Lung (tissue), 12 donors: ENCODE measurements around the gene PLCXD3. TPM values are rescaled to one million over a fixed set of nuclear protein-coding genes. Genes with fewer than 3 reads are reported as not detected.

Experiments used
- ATAC-seq: fragments of 200-7000 bp; cut with Tn5 transposase; one replicate; pipeline ENCODE4 v1.9.1; 2020; ENCODE audit warnings: moderate number of reproducible peaks; ENCODE audit not compliant: insufficient read depth, low FRiP score
- DNase-seq, 3 donors: peaks; one replicate each; pipeline ENCODE4 v3.0.0-alpha.2; 2013 to 2017
- H3K27ac ChIP-seq, 2 donors: one replicate each; pipeline ENCODE4 v1.5.1; 2013; ENCODE audit warnings: mild to moderate bottlenecking in 2 of 2, moderate library complexity in 2 of 2, control low read depth in 1 of 2, inconsistent platforms in 1 of 2, low read depth in 1 of 2, low read length in 1 of 2
- H3K27me3 ChIP-seq, 3 donors: one replicate each; pipeline ENCODE4 v1.5.1; 2013; ENCODE audit warnings: low read length in 2 of 3; ENCODE audit not compliant: control insufficient read depth in 3 of 3, insufficient read depth in 3 of 3
- H3K36me3 ChIP-seq, 4 donors: one replicate each; pipeline ENCODE4 v1.5.1; 2013; ENCODE audit warnings: low read length in 4 of 4, mild to moderate bottlenecking in 1 of 4, moderate library complexity in 1 of 4; ENCODE audit not compliant: control insufficient read depth in 4 of 4, insufficient read depth in 4 of 4
- H3K4me1 ChIP-seq, 5 donors: one replicate each; pipeline ENCODE4 v1.5.1; 2013; ENCODE audit warnings: low read length in 5 of 5, mild to moderate bottlenecking in 2 of 5, moderate library complexity in 1 of 5; ENCODE audit not compliant: control insufficient read depth in 5 of 5, insufficient read depth in 5 of 5
- H3K4me3 ChIP-seq: one replicate; pipeline ENCODE4 v1.5.1; 2013; ENCODE audit warnings: mild to moderate bottlenecking, control low read depth, moderate library complexity
- H3K9ac ChIP-seq, 2 donors: one replicate each; pipeline ENCODE4 v1.5.1; 2013; ENCODE audit warnings: low read length in 2 of 2, control low read depth in 1 of 2; ENCODE audit not compliant: insufficient read depth in 1 of 2
- H3K9me3 ChIP-seq, 4 donors: one replicate each; pipeline ENCODE4 v1.5.1; 2013; ENCODE audit warnings: low read length in 3 of 4, mild to moderate bottlenecking in 1 of 4, moderate library complexity in 1 of 4; ENCODE audit not compliant: control insufficient read depth in 4 of 4, insufficient read depth in 3 of 4
- WGBS, 2 donors: extraction: QIAGEN DNeasy Blood & Tissue Kit; methylation state at CpG; one replicate each; pipeline ENCODE4 v1.1.7; 2013; 5-methylcytosine and 5-hydroxymethylcytosine counted together
- polyA plus RNA-seq, 2 donors: library from polyadenylated mRNA; stranded (reverse); fragments of 200-250 nt; gene quantifications; one replicate each; pipeline ENCODE4 v1.2.1, GENCODE V29; 2013
- total RNA-seq, 2 donors: library from RNA; depleted of rRNA in 1 of 2; stranded (reverse); fragments of >200 nt in 1 of 2; gene quantifications; one replicate each; pipeline ENCODE4 v1.2.1, GENCODE V29; 2014 to 2021
- TF ChIP-seq, protein P1 (sequence below): IDR thresholded peaks from 2 replicates; pipeline ENCODE4 v1.5.1; 2012; ENCODE audit warnings: mild to moderate bottlenecking; ENCODE audit errors: control extremely low read depth, extremely low read depth
- donor health status: control.
- donor health status: control.
- donor health status: Bipolar disorder and iron deficiency.
- donor health status: healthy.
- donor health status: DM: yes; HTN: yes; CAD: no.

Gene PLCXD3
- total and polyA plus RNA-seq, 4 donors: 0.38 to 2.1 (median 0.54) TPM

DNA sequence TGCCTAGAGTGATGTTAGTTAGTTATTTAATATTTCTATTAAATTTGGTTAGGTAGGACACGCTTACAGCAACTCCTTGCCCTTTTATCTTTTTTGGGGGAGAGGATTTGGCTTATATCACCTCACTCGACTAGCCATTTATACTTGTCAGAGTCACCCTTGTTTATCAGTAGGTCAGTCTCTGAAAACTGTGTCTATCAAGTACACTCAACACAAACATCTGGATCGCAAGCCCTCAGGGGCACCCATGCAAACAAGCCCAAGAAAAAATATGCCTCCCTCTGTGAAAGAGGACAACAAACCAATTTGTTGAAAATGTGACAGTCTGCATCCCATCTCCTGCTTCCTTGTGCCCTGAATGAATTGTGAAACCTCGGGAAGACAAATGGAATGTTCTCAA lies 139.9 kb downstream of the PLCXD3 start:
- ATAC-seq: no peak
- 51 to 74% methylated on average over 4 of the region's 4 CpGs for WGBS, 2 donors
- TF ChIP-seq, protein P1, sequence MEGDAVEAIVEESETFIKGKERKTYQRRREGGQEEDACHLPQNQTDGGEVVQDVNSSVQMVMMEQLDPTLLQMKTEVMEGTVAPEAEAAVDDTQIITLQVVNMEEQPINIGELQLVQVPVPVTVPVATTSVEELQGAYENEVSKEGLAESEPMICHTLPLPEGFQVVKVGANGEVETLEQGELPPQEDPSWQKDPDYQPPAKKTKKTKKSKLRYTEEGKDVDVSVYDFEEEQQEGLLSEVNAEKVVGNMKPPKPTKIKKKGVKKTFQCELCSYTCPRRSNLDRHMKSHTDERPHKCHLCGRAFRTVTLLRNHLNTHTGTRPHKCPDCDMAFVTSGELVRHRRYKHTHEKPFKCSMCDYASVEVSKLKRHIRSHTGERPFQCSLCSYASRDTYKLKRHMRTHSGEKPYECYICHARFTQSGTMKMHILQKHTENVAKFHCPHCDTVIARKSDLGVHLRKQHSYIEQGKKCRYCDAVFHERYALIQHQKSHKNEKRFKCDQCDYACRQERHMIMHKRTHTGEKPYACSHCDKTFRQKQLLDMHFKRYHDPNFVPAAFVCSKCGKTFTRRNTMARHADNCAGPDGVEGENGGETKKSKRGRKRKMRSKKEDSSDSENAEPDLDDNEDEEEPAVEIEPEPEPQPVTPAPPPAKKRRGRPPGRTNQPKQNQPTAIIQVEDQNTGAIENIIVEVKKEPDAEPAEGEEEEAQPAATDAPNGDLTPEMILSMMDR: no peak

DNA sequence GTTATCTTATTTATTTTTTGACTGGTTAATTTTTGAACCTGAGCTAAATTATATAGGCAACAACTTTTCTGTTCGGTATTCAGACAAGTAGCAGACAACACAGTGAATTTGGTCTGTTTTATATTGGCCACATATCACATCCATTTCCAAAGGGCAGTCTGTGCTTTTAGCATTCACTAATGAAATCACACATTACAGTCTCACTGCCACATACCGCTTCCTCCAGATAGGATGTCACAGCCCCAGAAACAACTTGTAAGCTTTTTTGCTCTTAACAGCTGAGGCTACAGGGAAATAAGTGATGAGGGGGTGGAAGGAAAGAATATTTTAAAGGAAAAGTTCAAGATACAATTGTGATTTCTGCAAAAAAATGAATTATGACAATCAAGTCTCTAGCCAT lies 140.6 kb downstream of the PLCXD3 start:
- DNase-seq (no peak), ATAC-seq (no peak)
- Histone ChIP-seq H3K27me3 (no peaks in the 10 kb centered on the region), H3K36me3 (no peaks in the 10 kb centered on the region), H3K27ac (peak overlapping the region in 1 of 2 donors; percentile 41), H3K4me3 (no peak overlapping the region), H3K9ac (no peak overlapping the region), H3K9me3 (no peaks in the 10 kb centered on the region), H3K4me1 (peaks cover 0 to 24% (median 0%) of the 10 kb centered on the region in 5 donors)
- TF ChIP-seq, protein P1: no peak
- 87 to 91% methylated on average over 2 of the region's 2 CpGs for WGBS, 2 donors

More for the DNA sequence above, 139.9 kb downstream of the PLCXD3 start:
- Histone ChIP-seq H3K27ac (no peak overlapping the region), H3K27me3 (no peaks in the 10 kb centered on the region), H3K36me3 (no peaks in the 10 kb centered on the region), H3K9ac (no peak overlapping the region), H3K4me3 (no peak overlapping the region), H3K4me1 (peaks cover 0 to 17% (median 0%) of the 10 kb centered on the region in 5 donors), H3K9me3 (no peaks in the 10 kb centered on the region)
- no peak for DNase-seq

DNA sequence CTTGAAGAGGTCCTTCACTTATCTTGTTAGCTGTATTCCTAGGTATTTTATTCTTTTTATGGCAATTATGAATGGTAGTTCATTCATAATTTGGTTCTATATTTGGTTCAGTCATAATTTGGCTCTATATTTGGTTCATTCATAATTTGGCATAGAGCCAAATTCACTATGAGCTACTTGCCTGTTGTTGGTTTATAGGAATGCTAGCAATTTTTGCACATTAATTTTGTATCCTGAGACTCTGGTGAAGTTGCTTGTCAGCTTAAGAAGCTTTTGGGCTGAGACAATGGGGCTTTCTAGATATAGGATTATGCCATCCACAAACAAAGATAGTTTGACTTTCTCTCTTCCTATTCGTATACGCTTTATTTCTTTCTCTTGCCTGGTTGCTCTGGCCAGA lies 142.2 kb downstream of the PLCXD3 start:
- no peak for DNase-seq
- H3K4me3 ChIP-seq: no peak overlapping the region
- ATAC-seq: no peak
- H3K9ac ChIP-seq: no peak overlapping the region
- H3K27me3 ChIP-seq: no peaks in the 10 kb centered on the region
- no peaks in the 10 kb centered on the region for H3K9me3 ChIP-seq
- H3K36me3 ChIP-seq: no peaks in the 10 kb centered on the region
- peaks cover 0 to 33% (median 0%) of the 10 kb centered on the region in 5 donors for H3K4me1 ChIP-seq
- TF ChIP-seq, protein P1: no peak
- WGBS, 2 donors: 93 to 94% methylated on average over 2 of the region's 2 CpGs
- no peak overlapping the region for H3K27ac ChIP-seq

DNA sequence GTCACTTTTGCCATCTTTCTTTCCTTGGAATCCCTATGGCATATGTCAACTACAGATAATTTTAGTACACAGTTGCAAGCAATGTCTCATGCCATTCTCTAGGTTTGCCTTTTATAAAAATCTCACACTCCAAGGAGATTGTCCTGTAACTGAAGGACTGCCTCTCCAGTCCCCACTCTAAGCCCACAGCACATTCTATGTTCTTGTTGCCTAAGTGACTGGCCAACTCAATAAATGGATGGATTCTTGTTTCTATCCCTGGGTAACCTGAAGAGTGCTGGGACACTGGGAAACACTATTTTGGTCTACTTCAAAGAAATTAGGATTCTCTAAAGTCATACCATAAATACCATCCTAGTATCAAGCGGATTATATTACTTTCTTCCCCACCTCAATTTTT lies 145.0 kb downstream of the PLCXD3 start:
- H3K9me3 ChIP-seq: no peaks in the 10 kb centered on the region
- 0% methylated on average over 1 of the region's 1 CpG for WGBS, 2 donors
- ATAC-seq (no peak), DNase-seq (no peak)
- TF ChIP-seq, protein P1: no peak
- H3K9ac ChIP-seq: no peak overlapping the region
- H3K36me3 ChIP-seq: no peaks in the 10 kb centered on the region
- no peak overlapping the region for H3K4me3 ChIP-seq
- no peak overlapping the region for H3K27ac ChIP-seq
- H3K4me1 ChIP-seq: peaks cover 0 to 20% (median 0%) of the 10 kb centered on the region in 5 donors
- H3K27me3 ChIP-seq: no peaks in the 10 kb centered on the region
